Sigmoid colon (tissue), 7 donors: ENCODE data around the gene NT5E. TPM values are rescaled to one million over a fixed set of nuclear protein-coding genes. Genes with fewer than 3 reads are reported as not detected.

Source experiments
- DNase-seq: peaks from one replicate; pipeline ENCODE4 v3.0.0-alpha.2; 2019
- H3K27ac ChIP-seq, 4 donors: fragments of 200-600 bp; sonication (generic); one replicate each; pipeline ENCODE4 v1.5.1; 2016 to 2019; ENCODE audit warnings: mild to moderate bottlenecking in 1 of 4
- H3K27me3 ChIP-seq, 3 donors: fragments of 200-600 bp; sonication (generic); one replicate each; pipeline ENCODE4 v1.5.1; 2019; ENCODE audit warnings: mild to moderate bottlenecking in 1 of 3
- H3K36me3 ChIP-seq, 4 donors: fragments of 200-600 bp; sonication (generic); one replicate each; pipeline ENCODE4 v1.5.1; 2016 to 2019
- H3K4me1 ChIP-seq, 4 donors: fragments of 200-600 bp; sonication (generic); one replicate each; pipeline ENCODE4 v1.5.1; 2017 to 2019
- H3K4me3 ChIP-seq, 4 donors: fragments of 200-600 bp; sonication (generic); one replicate each; pipeline ENCODE4 v1.5.1; 2017 to 2019; ENCODE audit warnings: mild to moderate bottlenecking in 2 of 4, moderate library complexity in 1 of 4
- H3K9me3 ChIP-seq, 4 donors: fragments of 200-600 bp in 3 of 4; sonication (generic) in 3 of 4; one replicate each; pipeline versions ENCODE4 v1.5.1 to v1.6.1; 2013 to 2019
- EP300 ChIP-seq, 4 donors: sonication (generic); formaldehyde crosslinking; IDR thresholded peaks; one replicate each; pipeline ENCODE4 v1.6.1; 2017; ENCODE audit warnings: antibody characterized with exemption in 4 of 4
- POLR2A ChIP-seq, 2 donors: fragments of 450-650 bp; IDR thresholded peaks; one replicate each; pipeline ENCODE4 v1.6.1; 2016; ENCODE audit warnings: antibody characterized with exemption in 2 of 2, mild to moderate bottlenecking in 2 of 2, moderate library complexity in 2 of 2
- POLR2AphosphoS5 ChIP-seq, 4 donors: sonication (generic); formaldehyde crosslinking; IDR thresholded peaks; one replicate each; pipeline ENCODE4 v1.6.1; 2017; ENCODE audit warnings: antibody characterized with exemption in 4 of 4
- WGBS, 2 donors: extraction: QIAGEN DNeasy Blood & Tissue Kit; methylation state at CpG; one replicate each; pipeline ENCODE4 v1.1.7; 2013; 5-methylcytosine and 5-hydroxymethylcytosine counted together
- intact Hi-C: fragments of 100-400 bp; cut with DNase I; formaldehyde crosslinking; loops from one replicate; pipeline ENCODE4 v1.15.1; 2023
- polyA plus RNA-seq, 3 donors: library from polyadenylated mRNA; stranded (reverse); fragments of 200-250 nt; gene quantifications; one replicate each; pipeline ENCODE4 v1.2.3, GENCODE V29; 2013
- total RNA-seq, 4 donors: library from RNA; depleted of rRNA; stranded (reverse); fragments of >200 nt; gene quantifications; one replicate each; pipeline ENCODE4 v1.1.0, GENCODE V29; 2016
- TF ChIP-seq, protein P1 (sequence below), 4 experiments: fragments of 450-650 bp in 3 of 4; fragments of 200-600 bp in 1 of 4; IDR thresholded peaks; one replicate each; pipeline ENCODE4 v1.5.1; 2016 to 2019; ENCODE audit warnings: antibody characterized with exemption in 4 of 4, mild to moderate bottlenecking in 3 of 4, moderate library complexity in 2 of 4
- donor health status: healthy with polysubstance abuse.
- donor health status: Bipolar disorder and iron deficiency.
- donor health status: healthy.

Gene NT5E
- total RNA-seq, result 10 to 100 TPM; 21.7 to 70.3 (median 33.1) TPM
- 10 to 100 TPM in 2 of 3 donors, 1 to 10 TPM in 1; 4.6 to 19.2 (median 12.7) TPM for polyA plus RNA-seq

GRCh38 chr6:85449818-85450759, at the start of gene NT5E:
Gene NT5E, plus strand, starts transcription at chr6:85450083. Its CDS starts 57 bp downstream, at chr6:85450140.
- H3K4me3 ChIP-seq, result peak within 1 kb of the TSS; percentile 68 to 82 (median 76)
- 1% methylated on average over 92 of the region's 92 CpGs for WGBS, 2 donors
- peak; percentile 87 for DNase-seq
- H3K27ac ChIP-seq, result peak within 1 kb of the TSS; percentile 87 to 94 (median 89)
- peaks cover 0 to 36% (median 27%) of the 10 kb centered on the region in 4 donors for H3K4me1 ChIP-seq
- no peaks in the 10 kb centered on the region for H3K27me3 ChIP-seq
- H3K36me3 ChIP-seq, result no peaks in the 10 kb centered on the region
- intact Hi-C loops, result loop anchor here (5.0 kb wide), 1 partner anchor 32 kb away; no protein-coding TSS in a partner anchor
- TF ChIP-seq, protein P1, sequence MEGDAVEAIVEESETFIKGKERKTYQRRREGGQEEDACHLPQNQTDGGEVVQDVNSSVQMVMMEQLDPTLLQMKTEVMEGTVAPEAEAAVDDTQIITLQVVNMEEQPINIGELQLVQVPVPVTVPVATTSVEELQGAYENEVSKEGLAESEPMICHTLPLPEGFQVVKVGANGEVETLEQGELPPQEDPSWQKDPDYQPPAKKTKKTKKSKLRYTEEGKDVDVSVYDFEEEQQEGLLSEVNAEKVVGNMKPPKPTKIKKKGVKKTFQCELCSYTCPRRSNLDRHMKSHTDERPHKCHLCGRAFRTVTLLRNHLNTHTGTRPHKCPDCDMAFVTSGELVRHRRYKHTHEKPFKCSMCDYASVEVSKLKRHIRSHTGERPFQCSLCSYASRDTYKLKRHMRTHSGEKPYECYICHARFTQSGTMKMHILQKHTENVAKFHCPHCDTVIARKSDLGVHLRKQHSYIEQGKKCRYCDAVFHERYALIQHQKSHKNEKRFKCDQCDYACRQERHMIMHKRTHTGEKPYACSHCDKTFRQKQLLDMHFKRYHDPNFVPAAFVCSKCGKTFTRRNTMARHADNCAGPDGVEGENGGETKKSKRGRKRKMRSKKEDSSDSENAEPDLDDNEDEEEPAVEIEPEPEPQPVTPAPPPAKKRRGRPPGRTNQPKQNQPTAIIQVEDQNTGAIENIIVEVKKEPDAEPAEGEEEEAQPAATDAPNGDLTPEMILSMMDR (IDR thresholded peaks at IDR 0.05), result no peak
- TF ChIP-seq POLR2AphosphoS5 (IDR thresholded peaks at IDR 0.05) (peak; percentile 42 to 82 (median 73)), POLR2A (IDR thresholded peaks at IDR 0.05) (peak; percentile 9 to 50)
- H3K9me3 ChIP-seq, result no peaks in the 10 kb centered on the region

DNA sequence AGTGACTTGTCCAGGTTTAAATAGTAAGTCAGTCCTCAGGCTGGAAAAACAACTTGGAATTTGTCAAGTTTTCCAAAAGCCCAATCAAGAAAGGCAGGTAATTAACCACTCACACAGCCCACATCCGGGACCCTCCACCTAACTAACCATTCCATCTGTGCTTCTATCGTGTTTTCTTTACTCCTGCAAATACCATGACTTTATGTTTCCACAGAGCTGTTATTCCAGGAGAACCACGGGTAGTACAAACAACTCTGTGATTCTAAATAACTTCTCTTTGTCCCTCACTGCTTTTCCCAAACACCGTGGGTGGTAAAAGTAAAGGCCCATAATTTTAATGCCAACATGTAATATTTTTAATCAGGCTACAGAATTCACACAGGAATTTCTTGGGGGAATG, 49.6 kb upstream of the NT5E start:
- H3K4me3 ChIP-seq, result no peak overlapping the region
- WGBS, 2 donors, result 55 to 71% methylated on average over 4 of the region's 4 CpGs
- intact Hi-C loops, result no loop called here
- no peaks in the 10 kb centered on the region for H3K4me1 ChIP-seq
- no peak for TF ChIP-seq EP300 (IDR thresholded peaks at IDR 0.05)
- TF ChIP-seq POLR2A (IDR thresholded peaks at IDR 0.05), result no peak
- TF ChIP-seq, protein P1 (IDR thresholded peaks at IDR 0.05), result no peak
- TF ChIP-seq POLR2AphosphoS5 (IDR thresholded peaks at IDR 0.05), result no peak
- H3K36me3 ChIP-seq, result no peaks in the 10 kb centered on the region
- no peaks in the 10 kb centered on the region for H3K9me3 ChIP-seq
- no peak for DNase-seq
- H3K27me3 ChIP-seq, result no peaks in the 10 kb centered on the region
- no peak overlapping the region for H3K27ac ChIP-seq

GRCh38 chr6:85401186-85402021, 48.5 kb upstream of the NT5E start:
- H3K36me3 ChIP-seq, result no peaks in the 10 kb centered on the region
- TF ChIP-seq POLR2A (IDR thresholded peaks at IDR 0.05), result no peak
- no peak for TF ChIP-seq POLR2AphosphoS5 (IDR thresholded peaks at IDR 0.05)
- TF ChIP-seq, protein P1 (IDR thresholded peaks at IDR 0.05), result no peak
- TF ChIP-seq EP300 (IDR thresholded peaks at IDR 0.05), result no peak
- no peaks in the 10 kb centered on the region for H3K4me1 ChIP-seq
- no peak for DNase-seq
- intact Hi-C loops, result no loop called here
- H3K4me3 ChIP-seq, result no peak overlapping the region
- no peak overlapping the region for H3K27ac ChIP-seq
- H3K9me3 ChIP-seq, result no peaks in the 10 kb centered on the region
- WGBS, 2 donors, result 56 to 63% methylated on average over 6 of the region's 6 CpGs
- no peaks in the 10 kb centered on the region for H3K27me3 ChIP-seq

DNA sequence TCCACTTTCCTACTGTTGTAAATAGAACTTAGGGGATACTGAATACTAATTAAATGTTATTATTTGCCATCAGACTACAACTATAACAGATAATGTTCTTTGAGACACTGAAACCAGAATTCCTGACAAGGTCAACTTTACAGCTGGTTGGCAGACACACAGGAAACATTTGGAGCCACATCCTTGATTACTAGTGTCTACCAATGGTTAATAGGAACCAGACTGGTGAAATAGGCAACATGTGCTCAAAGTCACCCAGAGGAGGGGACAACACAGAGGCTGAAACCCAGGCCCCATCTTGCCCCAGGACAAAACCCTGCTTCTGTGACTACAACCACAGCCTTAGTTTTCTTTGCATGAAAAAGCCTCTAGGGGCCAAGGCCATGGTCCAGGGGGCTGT, 47.8 kb upstream of the NT5E start:
- TF ChIP-seq POLR2A (IDR thresholded peaks at IDR 0.05), result no peak
- no peak for TF ChIP-seq POLR2AphosphoS5 (IDR thresholded peaks at IDR 0.05)
- TF ChIP-seq, protein P1 (IDR thresholded peaks at IDR 0.05), result no peak
- TF ChIP-seq EP300 (IDR thresholded peaks at IDR 0.05), result no peak
- intact Hi-C loops, result no loop called here
- no peak for DNase-seq
- no peak overlapping the region for H3K4me3 ChIP-seq
- H3K4me1 ChIP-seq, result no peaks in the 10 kb centered on the region
- H3K36me3 ChIP-seq, result no peaks in the 10 kb centered on the region
- no peak overlapping the region for H3K27ac ChIP-seq
- no peaks in the 10 kb centered on the region for H3K27me3 ChIP-seq
- no peaks in the 10 kb centered on the region for H3K9me3 ChIP-seq
